Keratinocyte (primary cell): ENCODE measurements around the gene C10orf90.

Experiments
- EZH2 ChIP-seq: IDR thresholded peaks from one replicate; pipeline ENCODE4 v1.6.1; 2012; ENCODE audit warnings: inconsistent platforms, mild to moderate bottlenecking, low read length, moderate library complexity
- TF ChIP-seq, protein P1 (sequence below), 3 experiments: IDR thresholded peaks in 1 of 3; conservative IDR thresholded peaks in 1 of 3; optimal IDR thresholded peaks in 1 of 3; 2 replicates in 2 of 3; 3 replicates in 1 of 3; pipeline versions ENCODE3 to v1.5.1; 2011; ENCODE audit warnings: low read length in 3 of 3, mild to moderate bottlenecking in 3 of 3, moderate library complexity in 2 of 3, control low read depth in 1 of 3, inconsistent platforms in 1 of 3; ENCODE audit not compliant: insufficient read depth in 2 of 3; ENCODE audit errors: extremely low read depth in 1 of 3

DNA sequence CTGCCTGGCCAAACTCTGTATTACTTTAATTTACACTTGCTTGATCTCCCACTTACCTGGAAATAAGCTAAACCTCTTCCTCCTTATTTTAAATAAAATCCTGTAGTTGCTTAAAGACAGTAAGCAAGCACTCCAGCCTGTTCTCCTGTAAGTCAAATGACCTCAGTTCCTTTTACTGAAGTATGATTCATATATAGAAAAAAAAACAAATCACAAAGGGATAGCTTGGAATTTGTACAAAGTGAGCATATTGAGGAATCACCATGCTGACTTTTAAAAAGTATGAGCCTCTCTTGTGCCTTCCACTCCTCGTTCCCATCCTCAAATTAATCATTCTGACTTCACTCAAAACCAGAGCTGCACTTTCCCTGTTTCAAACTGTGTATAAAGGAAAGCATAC lies 52.0 kb downstream of the C10orf90 start:
- TF ChIP-seq, protein P1, sequence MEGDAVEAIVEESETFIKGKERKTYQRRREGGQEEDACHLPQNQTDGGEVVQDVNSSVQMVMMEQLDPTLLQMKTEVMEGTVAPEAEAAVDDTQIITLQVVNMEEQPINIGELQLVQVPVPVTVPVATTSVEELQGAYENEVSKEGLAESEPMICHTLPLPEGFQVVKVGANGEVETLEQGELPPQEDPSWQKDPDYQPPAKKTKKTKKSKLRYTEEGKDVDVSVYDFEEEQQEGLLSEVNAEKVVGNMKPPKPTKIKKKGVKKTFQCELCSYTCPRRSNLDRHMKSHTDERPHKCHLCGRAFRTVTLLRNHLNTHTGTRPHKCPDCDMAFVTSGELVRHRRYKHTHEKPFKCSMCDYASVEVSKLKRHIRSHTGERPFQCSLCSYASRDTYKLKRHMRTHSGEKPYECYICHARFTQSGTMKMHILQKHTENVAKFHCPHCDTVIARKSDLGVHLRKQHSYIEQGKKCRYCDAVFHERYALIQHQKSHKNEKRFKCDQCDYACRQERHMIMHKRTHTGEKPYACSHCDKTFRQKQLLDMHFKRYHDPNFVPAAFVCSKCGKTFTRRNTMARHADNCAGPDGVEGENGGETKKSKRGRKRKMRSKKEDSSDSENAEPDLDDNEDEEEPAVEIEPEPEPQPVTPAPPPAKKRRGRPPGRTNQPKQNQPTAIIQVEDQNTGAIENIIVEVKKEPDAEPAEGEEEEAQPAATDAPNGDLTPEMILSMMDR (optimal IDR thresholded peaks at IDR 0.05 in 1 of 3, IDR thresholded peaks at IDR 0.05 in 1 of 3, conservative IDR thresholded peaks at IDR 0.05 in 1 of 3; ENCODE audit: extremely low read depth in 1 of 3, insufficient read depth in 2 of 3, low read length in 3 of 3) = no peak
- TF ChIP-seq EZH2 = no peak
